Stromal cell of bone marrow (primary cell): ENCODE measurements around the gene TRIB2.

ENCODE experiments used
- DNase-seq: peaks from one replicate; pipeline ENCODE4 v3.0.0-alpha.2; 2012; ENCODE audit warnings: low read depth

TRIB2 gene

GRCh38 chr2:12778811-12779579 lies 62.3 kb downstream of the TRIB2 start:
- no peak for DNase-seq

DNA sequence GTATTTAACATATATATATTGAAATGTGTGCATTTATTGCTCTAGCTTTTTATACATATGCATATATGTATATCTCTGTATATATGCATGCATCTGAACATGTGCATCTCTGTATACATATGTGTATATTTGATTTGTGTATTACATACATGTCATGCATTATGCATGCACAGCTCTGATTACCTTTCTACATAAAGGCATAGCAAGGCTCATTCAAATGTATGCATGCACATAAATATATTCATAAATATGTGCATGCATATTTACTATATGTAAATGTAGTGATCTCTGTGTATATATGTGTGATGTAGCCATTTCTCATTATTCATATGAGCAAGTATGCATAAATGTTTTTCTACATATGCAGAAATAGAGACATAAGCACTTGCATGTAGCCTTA lies 64.6 kb downstream of the TRIB2 start:
- no peak for DNase-seq

DNA sequence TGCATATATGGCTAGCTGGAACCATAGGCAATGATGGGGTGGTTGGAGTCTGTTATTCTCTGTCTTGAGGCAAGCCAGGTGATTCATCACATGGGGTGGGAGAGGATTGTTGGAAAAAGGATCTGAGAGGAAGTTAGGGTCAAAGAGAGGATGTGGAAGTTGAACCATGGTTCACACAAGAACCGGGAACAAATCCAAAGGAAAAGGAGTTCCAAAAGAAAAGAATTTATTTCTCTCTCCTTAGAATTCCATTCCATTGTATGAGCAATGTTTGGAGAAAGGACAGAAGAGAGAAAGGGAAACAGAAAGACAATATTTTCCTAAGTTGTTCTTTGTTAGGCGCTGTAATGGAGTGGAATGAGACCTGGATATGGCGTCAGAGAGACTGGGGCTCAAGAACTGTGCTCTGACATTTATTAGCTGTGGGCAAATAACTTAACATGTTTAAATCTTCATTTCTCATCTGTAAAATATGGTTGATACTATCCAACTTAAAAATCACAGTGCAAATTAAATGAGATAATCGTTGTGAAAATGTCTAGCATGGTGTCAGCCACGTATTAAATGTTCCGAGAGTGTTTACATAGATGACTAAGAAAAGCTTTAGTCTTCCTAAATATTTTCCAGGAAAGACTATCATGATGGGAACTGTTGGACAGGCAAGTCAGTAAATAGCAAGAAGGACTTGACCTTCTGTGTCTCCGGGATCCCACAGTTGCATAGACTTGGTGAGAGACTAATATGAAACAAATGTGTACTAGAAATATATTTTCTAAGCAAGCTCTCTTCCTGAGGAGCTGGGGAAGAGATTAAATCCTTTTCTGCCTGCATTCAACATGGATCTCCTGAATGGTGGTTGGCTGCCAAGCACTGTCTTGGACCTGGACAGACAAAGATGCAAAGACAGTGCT lies 71.4 kb downstream of the TRIB2 start:
- peak; percentile 77 for DNase-seq

GRCh38 chr2:12791906-12792305 lies 75.2 kb downstream of the TRIB2 start:
- DNase-seq = no peak
